Mammary epithelial cell (primary cell): ENCODE measurements around the gene FHL3.

Experiments used
- CTCF ChIP-seq, 2 donors: IDR thresholded peaks in 1 of 2; conservative IDR thresholded peaks in 1 of 2; 2 replicates each; pipeline ENCODE4 v1.5.1; 2011 to 2012; ENCODE audit warnings: inconsistent platforms in 2 of 2, low read length in 2 of 2, mild to moderate bottlenecking in 2 of 2, control low read depth in 1 of 2, low read depth in 1 of 2; ENCODE audit not compliant: insufficient read depth in 1 of 2; ENCODE audit errors: extremely low read depth in 1 of 2
- EZH2 ChIP-seq: IDR thresholded peaks from 2 replicates; pipeline ENCODE4 v1.6.1; 2012; ENCODE audit warnings: low read length, inconsistent platforms, borderline replicate concordance

- no peak for TF ChIP-seq CTCF (conservative IDR thresholded peaks at IDR 0.05 in 1 of 2, IDR thresholded peaks at IDR 0.05 in 1 of 2; ENCODE audit: extremely low read depth in 1 of 2, insufficient read depth in 1 of 2, low read depth in 1 of 2, low read length in 2 of 2)
- no peak for TF ChIP-seq EZH2
Observed at GRCh38 chr1:38004284-38005108, 818 bp downstream of the FHL3 start.
